ENCODE measurements around the gene SLMAP.

- no peak for TF ChIP-seq EZH2 (IDR thresholded peaks at IDR 0.05; ENCODE audit: borderline replicate concordance, insufficient read depth, low read depth, low read length, poor library complexity, severe bottlenecking)
- TF ChIP-seq, protein P1, sequence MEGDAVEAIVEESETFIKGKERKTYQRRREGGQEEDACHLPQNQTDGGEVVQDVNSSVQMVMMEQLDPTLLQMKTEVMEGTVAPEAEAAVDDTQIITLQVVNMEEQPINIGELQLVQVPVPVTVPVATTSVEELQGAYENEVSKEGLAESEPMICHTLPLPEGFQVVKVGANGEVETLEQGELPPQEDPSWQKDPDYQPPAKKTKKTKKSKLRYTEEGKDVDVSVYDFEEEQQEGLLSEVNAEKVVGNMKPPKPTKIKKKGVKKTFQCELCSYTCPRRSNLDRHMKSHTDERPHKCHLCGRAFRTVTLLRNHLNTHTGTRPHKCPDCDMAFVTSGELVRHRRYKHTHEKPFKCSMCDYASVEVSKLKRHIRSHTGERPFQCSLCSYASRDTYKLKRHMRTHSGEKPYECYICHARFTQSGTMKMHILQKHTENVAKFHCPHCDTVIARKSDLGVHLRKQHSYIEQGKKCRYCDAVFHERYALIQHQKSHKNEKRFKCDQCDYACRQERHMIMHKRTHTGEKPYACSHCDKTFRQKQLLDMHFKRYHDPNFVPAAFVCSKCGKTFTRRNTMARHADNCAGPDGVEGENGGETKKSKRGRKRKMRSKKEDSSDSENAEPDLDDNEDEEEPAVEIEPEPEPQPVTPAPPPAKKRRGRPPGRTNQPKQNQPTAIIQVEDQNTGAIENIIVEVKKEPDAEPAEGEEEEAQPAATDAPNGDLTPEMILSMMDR (IDR thresholded peaks at IDR 0.05) = no peak
Observed at GRCh38 chr3:57956833-57957174, 200.7 kb downstream of the SLMAP start.

Measured in B cell (primary cell).